Mucosa of stomach (tissue), 1 donor: Measurements from ENCODE around the gene AQP2.

Experiments used
- H3K27me3 ChIP-seq: one replicate; pipeline ENCODE4 v1.7.0; 2013; ENCODE audit warnings: mild to moderate bottlenecking, low read length; ENCODE audit not compliant: control insufficient read depth, insufficient read depth
- H3K36me3 ChIP-seq: one replicate; pipeline ENCODE4 v1.7.0; 2013; ENCODE audit warnings: low read length; ENCODE audit not compliant: control insufficient read depth, insufficient read depth
- H3K4me1 ChIP-seq: one replicate; pipeline ENCODE4 v1.7.0; 2013; ENCODE audit warnings: mild to moderate bottlenecking, low read length; ENCODE audit not compliant: control insufficient read depth, insufficient read depth
- H3K4me3 ChIP-seq: one replicate; pipeline ENCODE4 v1.7.0; 2013; ENCODE audit warnings: low read length
- H3K9ac ChIP-seq: one replicate; pipeline ENCODE4 v1.7.0; 2013; ENCODE audit warnings: mild to moderate bottlenecking, low read length, moderate library complexity
- H3K9me3 ChIP-seq: one replicate; pipeline ENCODE4 v1.7.0; 2013; ENCODE audit warnings: mild to moderate bottlenecking, low read length, moderate library complexity; ENCODE audit not compliant: control insufficient read depth
- donor health status: Pancreatic carcinoma.

Gene AQP2

DNA sequence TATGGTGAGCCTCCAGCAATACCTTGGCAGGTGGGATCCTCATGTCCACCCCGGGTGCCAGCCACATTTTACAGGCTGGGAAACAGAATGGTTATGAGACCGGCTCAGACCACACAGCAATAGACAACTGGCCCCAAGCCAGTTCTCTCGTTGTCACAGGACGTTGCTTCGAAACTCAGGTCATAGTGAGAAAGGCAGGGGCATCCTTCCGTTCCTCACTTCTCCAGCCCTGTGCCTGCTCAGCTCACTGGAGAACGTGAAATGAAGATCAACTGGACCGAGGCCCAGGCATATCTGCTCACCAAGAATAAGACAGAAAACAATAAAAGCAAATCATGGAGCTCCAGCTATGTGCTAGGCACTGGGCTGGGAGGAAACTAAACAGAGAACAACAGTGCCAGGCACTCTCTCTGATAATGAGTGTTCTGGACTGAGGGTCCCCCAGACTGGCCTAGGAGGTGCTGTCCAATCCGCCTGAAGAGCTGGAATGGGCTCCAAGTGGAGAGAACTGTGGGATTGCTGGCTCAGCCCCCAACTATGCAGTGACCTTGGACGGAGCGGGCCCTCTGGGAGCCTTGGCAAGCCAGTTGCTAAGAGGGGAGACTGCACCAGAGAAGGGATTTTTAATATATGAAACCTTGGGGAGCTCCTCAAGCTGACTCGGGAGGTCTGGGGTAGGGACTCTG, 28.0 kb upstream of the AQP2 start:
- no peak overlapping the region for H3K4me3 ChIP-seq
- H3K27me3 ChIP-seq = no peaks in the 10 kb centered on the region
- no peaks in the 10 kb centered on the region for H3K9me3 ChIP-seq
- peaks cover 19% of the 10 kb centered on the region for H3K4me1 ChIP-seq
- H3K36me3 ChIP-seq = no peaks in the 10 kb centered on the region
- H3K9ac ChIP-seq = no peak overlapping the region

DNA sequence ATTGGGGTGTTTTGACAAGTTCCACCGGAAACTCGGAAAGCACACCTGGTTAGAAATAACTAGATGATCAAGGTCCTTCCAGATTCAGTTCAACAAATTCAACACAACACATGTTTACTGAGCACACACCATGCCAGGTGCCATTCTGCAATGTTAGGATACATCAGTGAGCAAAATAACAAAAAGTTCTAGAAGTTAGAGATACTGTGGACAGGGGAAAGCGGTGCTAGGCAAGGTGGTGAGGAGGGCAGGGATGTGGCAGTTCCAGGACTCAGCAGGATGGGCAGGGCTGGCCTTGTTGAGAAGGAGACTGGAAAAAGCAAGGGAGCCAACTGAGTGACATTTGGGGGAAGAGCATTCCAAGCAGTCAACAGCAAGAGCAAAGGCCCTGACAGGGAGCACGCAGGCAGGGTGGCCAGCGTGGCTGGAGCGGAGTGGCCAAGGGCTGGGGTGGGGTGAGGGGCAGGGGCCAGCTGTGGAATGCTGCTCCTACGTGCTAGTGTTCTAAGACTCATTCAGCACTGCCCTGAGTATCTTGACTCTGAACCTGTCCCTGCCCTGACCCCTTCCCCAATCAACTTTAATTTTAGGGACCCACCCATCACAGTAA, 27.4 kb upstream of the AQP2 start:
- no peaks in the 10 kb centered on the region for H3K9me3 ChIP-seq
- no peaks in the 10 kb centered on the region for H3K27me3 ChIP-seq
- no peaks in the 10 kb centered on the region for H3K36me3 ChIP-seq

DNA sequence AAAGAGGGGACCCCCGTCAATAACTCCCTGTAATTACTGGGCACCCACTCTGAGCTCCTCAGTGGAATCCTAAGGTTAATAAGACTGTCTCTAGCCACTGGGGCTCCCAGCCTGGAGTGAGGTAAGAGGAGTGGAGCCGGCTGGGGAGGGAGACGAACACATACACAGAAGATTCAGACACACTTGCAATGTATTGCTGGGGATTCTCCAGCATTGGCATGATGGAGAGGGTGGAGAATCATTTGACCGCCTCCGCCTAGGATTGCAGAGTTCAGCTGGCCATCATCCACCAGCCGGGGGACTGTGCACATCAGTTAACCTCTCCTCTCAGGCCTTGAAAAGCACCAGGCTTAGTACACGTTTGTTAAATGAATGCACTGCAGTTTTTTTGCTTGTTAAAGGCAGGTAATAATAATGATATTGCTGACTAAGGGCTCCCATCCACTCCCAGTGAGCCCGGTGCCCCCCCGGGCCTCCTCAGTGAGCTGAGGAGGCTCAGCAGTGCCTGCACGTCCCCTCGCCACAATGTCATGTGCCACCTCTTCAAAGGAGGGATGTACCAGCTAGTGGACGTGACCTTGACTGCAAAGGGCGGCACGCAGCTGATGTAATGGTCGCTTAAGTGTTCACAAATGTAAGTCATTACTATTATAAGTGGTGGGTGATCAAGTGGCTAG, 26.5 kb upstream of the AQP2 start:
- H3K9ac ChIP-seq = no peak overlapping the region
- H3K27me3 ChIP-seq = no peaks in the 10 kb centered on the region
- no peaks in the 10 kb centered on the region for H3K9me3 ChIP-seq
- no peak overlapping the region for H3K4me3 ChIP-seq
- peaks cover 19% of the 10 kb centered on the region for H3K4me1 ChIP-seq
- no peaks in the 10 kb centered on the region for H3K36me3 ChIP-seq

More for the DNA sequence above, 27.4 kb upstream of the AQP2 start:
- Histone ChIP-seq H3K4me3 (no peak overlapping the region), H3K4me1 (peaks cover 19% of the 10 kb centered on the region), H3K9ac (no peak overlapping the region)

DNA sequence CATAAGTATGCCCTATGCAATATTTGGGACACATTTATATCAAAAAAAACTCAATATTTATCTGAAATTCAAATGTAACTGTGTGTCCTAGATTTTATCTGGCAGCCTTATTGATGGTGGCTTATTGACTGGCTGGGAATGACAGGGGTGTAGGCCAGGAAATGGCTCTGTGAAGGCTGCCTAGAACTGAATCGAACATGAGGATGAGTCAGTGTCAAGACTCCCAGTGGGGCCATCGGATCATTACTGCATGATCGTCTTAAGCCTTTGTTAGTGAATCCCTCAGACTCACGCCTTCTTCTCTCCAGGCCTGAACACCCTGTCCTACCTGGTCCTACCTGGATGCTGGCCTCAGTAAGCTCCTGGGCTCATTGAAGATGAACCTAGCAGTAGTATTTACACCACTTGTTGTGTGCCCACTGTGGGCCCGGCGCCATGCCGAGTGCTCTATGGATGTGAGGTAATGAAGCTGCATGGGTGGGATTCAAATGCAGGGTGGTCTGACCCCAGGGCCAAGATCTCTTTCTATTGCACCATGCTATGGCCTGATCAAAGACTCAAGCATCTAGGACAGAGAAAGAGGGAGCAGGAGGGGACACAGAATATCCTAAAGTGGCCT, 25.8 kb upstream of the AQP2 start:
- no peaks in the 10 kb centered on the region for H3K9me3 ChIP-seq
- H3K9ac ChIP-seq = no peak overlapping the region
- no peak overlapping the region for H3K4me3 ChIP-seq
- no peaks in the 10 kb centered on the region for H3K36me3 ChIP-seq
- H3K27me3 ChIP-seq = no peaks in the 10 kb centered on the region
- H3K4me1 ChIP-seq = peaks cover 19% of the 10 kb centered on the region

DNA sequence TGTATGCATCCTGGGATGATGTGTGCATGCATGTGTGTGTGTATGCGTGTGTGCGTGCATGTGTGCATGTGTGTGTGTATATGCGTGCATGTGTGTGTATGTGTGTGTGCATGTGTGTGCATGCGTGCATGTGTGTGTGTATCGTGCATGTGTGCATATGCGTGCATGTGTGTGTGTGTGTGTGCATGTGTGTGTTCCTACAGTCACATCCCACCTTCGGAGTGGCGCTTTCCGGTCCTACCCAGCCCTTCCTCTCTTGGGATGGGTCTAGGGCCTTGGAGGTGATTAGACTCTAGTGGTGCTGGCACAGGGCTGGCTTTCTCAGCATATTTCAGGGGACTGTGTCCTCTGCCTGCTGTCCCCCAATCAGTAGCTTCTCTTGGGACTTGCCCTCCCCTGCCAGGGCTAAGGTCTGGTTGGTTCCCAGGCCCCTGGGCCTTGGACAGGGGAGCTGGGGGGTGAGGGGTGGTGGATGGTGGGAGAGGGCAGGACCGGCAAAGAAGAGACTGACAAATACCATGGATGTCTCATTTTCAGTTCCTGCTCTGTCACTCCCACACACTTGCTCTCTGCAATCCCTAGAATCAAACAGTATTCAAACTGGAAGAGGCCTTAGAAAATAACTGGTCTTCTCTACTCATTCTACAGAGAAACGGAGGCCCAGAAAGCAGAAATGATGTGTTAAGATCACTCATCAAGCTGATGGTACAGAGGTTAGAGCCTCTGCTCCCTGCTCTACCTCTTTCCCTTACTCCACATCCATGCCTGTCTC, 24.9 kb upstream of the AQP2 start:
- no peaks in the 10 kb centered on the region for H3K27me3 ChIP-seq
- H3K9ac ChIP-seq = no peak overlapping the region
- no peaks in the 10 kb centered on the region for H3K36me3 ChIP-seq
- peaks cover 13% of the 10 kb centered on the region for H3K4me1 ChIP-seq
- H3K4me3 ChIP-seq = no peak overlapping the region
- H3K9me3 ChIP-seq = no peaks in the 10 kb centered on the region

DNA sequence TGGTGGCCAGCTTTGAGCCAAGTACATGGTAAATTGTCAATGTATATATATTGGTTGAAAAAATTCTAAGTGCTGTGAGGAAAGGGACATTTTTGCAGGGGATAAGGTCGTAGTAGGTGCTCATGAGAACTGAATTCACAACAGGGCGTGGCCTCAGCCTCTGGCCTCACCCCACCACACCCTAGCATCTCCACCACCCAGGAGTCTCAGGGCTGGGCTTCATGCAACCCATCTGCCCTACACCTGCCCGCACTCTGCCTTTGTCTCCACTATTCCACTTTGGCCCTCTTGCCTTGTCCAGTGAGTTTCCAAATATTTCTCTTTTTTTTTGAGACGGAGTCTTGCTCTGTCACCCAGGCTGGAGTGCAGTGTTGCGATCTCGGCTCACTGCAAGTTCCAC, 22.1 kb upstream of the AQP2 start:
- Histone ChIP-seq H3K4me1 (no peaks in the 10 kb centered on the region), H3K27me3 (no peaks in the 10 kb centered on the region), H3K9ac (no peak overlapping the region), H3K9me3 (no peaks in the 10 kb centered on the region), H3K4me3 (no peak overlapping the region), H3K36me3 (no peaks in the 10 kb centered on the region)

DNA sequence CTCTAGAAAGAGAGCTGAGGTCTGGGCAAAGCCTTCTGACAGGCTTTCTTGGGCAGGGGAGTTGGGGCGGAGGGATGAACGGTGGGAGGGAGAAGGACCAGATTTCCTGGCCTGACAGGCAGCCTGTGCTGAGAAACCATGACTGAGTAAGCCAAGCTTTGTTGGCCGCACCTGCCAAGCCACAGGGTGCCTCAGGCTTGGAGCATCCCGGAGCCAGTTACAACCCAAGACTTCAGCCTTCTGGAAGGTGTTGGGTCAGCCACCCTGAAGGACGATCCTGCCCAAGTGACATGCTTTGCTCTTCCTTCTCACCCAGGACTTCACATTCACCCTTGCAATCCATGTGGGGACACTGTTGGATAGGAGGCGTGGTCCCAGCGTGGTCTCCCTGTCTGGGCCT, 21.0 kb upstream of the AQP2 start:
- no peaks in the 10 kb centered on the region for H3K27me3 ChIP-seq
- no peaks in the 10 kb centered on the region for H3K9me3 ChIP-seq
- H3K36me3 ChIP-seq = no peaks in the 10 kb centered on the region
- no peak overlapping the region for H3K9ac ChIP-seq
- no peak overlapping the region for H3K4me3 ChIP-seq
- no peaks in the 10 kb centered on the region for H3K4me1 ChIP-seq

DNA sequence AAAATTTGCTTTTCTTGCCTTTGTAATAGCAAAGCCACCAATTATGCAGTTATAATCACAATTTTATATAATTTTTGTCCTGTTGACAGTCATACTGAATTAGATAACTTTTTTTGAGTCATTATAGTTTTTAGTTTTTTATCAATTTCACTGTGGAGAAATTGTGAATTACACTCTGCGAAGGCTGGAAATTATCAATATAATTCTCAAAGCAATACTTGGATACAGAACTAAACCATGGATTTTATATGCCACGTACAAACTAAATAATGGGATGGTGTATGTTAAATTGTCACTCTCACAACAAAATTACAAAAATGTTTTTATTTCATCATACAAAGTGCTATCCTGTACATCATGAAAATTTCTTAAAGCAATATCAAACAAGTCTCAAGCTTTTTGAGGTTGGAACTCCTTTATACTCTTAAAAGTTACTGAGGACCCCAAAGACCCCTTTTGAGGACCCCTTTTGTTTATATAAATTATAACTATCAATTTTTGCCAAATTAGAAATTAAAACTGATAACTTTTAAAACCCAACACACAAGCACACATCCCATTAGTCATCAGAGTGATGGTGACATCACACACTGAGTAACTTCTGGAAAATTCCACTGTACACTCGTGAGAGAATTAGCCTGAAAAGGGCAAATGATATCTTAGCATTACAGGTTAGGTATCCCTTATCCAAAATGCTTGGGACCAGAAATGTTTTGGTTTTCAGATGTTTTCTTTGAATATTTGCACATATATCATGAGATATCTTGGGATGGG, 19.8 kb upstream of the AQP2 start:
- no peak overlapping the region for H3K9ac ChIP-seq
- no peak overlapping the region for H3K4me3 ChIP-seq
- no peaks in the 10 kb centered on the region for H3K4me1 ChIP-seq
- H3K36me3 ChIP-seq = no peaks in the 10 kb centered on the region
- no peaks in the 10 kb centered on the region for H3K27me3 ChIP-seq
- no peaks in the 10 kb centered on the region for H3K9me3 ChIP-seq

DNA sequence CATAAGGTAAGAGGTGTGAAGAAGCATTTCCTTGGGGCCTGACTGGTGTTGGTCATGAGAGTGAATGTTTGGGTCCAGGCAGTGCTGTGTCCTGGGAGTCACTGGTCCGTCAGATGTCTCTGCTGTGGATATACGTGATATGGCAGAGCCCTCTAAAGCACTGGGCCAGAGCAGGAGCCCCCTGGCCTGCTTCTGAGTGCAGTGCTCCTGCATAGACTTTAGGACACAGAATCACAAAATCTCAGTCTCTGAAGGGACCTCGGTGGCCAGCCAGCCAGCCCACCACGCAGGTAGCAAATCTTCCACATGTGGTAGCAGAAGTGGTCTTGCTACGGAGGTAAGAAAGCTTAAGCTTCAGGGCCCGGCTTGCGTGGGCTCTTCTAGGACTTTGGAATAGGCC, 18.5 kb upstream of the AQP2 start:
- H3K4me1 ChIP-seq = no peaks in the 10 kb centered on the region
- H3K36me3 ChIP-seq = no peaks in the 10 kb centered on the region
- H3K9ac ChIP-seq = no peak overlapping the region
- no peaks in the 10 kb centered on the region for H3K9me3 ChIP-seq
- no peaks in the 10 kb centered on the region for H3K27me3 ChIP-seq
- no peak overlapping the region for H3K4me3 ChIP-seq

DNA sequence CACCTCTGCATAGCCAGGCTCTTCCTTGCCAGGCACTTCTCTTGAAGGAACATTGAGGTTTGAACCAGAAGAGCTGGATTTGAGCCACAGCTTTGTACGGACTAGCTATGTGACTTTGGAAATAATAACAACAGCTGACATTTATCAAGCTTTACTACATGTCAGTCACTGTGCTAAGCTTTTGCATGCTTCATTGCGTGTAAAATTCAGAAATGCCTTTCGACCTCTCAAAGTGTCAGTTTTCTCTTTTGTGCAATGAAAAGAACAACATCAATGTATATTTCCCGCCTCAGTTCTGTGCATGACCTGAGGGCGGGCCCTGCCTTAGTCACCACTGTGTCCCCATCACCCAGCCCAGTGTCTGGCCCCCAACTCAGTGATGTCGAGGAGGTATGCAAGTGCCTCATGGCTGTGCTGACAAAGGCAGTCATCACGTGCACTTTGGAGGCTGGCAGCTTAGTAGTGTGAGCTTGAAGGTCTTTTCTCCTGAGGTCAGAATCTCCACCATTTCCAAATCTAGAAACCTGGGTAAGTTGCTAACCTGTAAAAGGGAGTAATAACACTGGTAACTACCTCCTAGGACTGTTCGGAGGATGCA, 17.9 kb upstream of the AQP2 start:
- Histone ChIP-seq H3K9me3 (no peaks in the 10 kb centered on the region), H3K27me3 (no peaks in the 10 kb centered on the region), H3K36me3 (no peaks in the 10 kb centered on the region), H3K9ac (no peak overlapping the region), H3K4me3 (no peak overlapping the region), H3K4me1 (no peaks in the 10 kb centered on the region)

DNA sequence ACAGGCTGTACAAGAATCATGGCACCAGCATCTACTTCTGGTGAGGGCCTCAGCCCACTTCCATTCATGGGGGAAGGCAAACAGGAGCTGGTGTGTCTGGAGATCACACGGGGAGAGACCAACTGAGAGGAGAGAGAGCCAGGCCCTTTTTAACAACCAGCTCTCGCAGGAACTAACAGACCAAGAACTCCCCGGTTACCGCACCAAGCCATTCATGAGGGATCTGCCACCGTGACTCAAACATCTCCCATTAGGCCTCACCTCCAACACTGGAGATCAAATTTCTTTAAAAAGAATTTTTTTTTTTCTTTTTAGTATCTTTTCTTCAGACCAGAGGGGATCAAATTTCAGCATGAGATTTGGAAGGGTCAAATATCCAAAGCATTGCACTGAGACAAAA, 16.7 kb upstream of the AQP2 start:
- Histone ChIP-seq H3K4me3 (no peak overlapping the region), H3K4me1 (no peaks in the 10 kb centered on the region), H3K36me3 (no peaks in the 10 kb centered on the region), H3K27me3 (no peaks in the 10 kb centered on the region), H3K9me3 (no peaks in the 10 kb centered on the region), H3K9ac (no peak overlapping the region)
